ENCODE measurements around the gene KLHL36.
A peak's percentile ranks its signal among the peaks of the same experiment; 100 is the strongest.

Gene KLHL36

DNA sequence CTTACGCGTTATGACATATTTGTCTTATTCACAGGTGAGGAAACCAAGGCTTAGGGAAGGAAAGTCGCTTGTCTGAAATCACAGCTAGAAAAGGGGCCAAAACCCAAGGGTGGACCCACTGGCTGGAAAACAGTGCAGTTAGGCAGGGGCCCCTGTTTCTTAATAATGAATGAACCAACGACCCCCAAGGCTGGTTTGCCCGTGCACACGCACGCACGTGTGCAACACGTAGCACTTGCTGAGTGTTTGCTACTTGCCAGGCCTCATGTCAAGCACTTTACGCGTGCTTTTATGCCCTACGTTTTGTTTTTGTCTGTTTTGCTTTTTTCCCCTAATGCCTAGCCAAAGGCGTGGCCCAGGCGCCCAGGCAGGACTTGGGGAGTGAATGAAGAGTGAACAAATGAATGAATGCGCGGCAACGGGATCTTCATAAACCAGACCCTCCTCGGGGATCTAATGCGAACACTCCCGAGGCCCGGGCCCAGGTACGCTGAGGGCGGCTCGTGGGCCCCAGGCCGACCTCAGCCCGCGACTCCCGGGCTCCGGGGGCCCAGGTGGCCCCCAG lies 50.9 kb downstream of the KLHL36 start:
- peak; percentile 33 for DNase-seq (ENCODE audit: low spot score)

- peak; percentile 91 for DNase-seq (ENCODE audit: low spot score)
Observed at GRCh38 chr16:84699712-84700445, 51.6 kb downstream of the KLHL36 start, which contains the start of gene USP10. USP10 (plus strand) TSS chr16:84700000; CDS start chr16:84700091, 91 bp downstream.

GRCh38 chr16:84700446-84701300 lies 52.4 kb downstream of the KLHL36 start:
- DNase-seq (ENCODE audit: low spot score), result peak; percentile 23

GRCh38 chr16:84703681-84704080 lies 55.4 kb downstream of the KLHL36 start:
- DNase-seq (ENCODE audit: low spot score), result no peak

DNA sequence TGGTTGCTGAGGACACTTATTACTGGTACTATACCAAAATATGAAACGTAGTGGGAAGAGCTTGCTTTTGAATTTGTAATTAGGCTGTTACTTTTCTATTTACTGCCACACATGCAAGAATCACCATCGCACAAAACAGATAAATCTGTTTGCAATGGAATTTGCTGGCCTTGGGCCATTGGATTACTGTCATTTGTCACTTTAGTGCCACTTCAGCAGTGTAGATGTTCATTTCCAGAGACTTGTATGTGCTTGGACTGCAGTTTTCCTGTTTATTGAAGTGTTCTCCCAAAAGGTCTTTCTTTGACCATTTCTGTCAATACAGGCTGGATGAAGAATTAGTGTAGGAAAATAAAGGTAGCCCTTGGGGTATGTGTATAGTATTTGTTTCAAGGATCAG lies 55.9 kb downstream of the KLHL36 start:
- DNase-seq (ENCODE audit: low spot score), result no peak

- no peak for DNase-seq (ENCODE audit: low spot score)
Observed at GRCh38 chr16:84706856-84707255, 58.5 kb downstream of the KLHL36 start.

- no peak for DNase-seq (ENCODE audit: low spot score)
Observed at GRCh38 chr16:84709609-84710008, 61.3 kb downstream of the KLHL36 start.

DNA sequence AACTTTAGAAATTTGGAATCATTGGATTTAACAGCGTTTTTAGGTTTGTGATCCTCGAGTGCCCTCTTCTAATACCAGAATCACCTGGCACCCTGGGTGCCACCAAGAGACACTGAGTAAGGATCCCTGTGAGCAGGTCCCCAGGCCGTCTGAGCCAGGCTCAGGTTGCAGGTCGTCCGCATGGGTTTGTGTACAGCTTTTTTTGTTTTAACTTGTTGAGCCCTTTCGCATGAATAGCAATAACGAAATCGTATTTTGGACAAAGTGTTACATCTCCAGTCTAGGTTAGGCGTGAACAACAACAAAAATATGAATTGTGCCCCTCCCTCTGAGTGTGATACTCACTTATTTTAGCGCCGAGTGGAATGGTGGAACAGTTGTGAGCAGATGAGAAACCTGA lies 62.4 kb downstream of the KLHL36 start:
- no peak for DNase-seq (ENCODE audit: low spot score)
